OCI-LY7 (cell line): ENCODE results near the gene SCT. TPM values are rescaled to one million over a fixed set of nuclear protein-coding genes. Genes with fewer than 3 reads are reported as not detected.
A peak's percentile ranks its signal among the peaks of the same experiment; 100 is the strongest.

Experiments used
- BruUV-seq: library from RNA; stranded (reverse); fragments of 400-500 nt; replicated peaks from 2 replicates; lab custom pipeline; 2021; lab: Mats Ljungman, UMichigan
- CTCF ChIA-PET: fragments of 300-600 bp; sonication (Branson Sonifier 250); formaldehyde crosslinking; loops from one replicate; lab custom pipeline; 2022; ENCODE audit warnings: antibody characterized with exemption; ENCODE audit not compliant: unreplicated experiment; lab: Charles Lee
- POLR2A ChIA-PET: fragments of 300-600 bp; sonication (Branson Sonifier 250); formaldehyde crosslinking; loops from one replicate; lab custom pipeline; 2022; ENCODE audit warnings: antibody characterized with exemption; lab: Charles Lee
- DNase-seq: peaks from one replicate; pipeline ENCODE4 v3.0.0-alpha.2; 2015; ENCODE audit warnings: low spot score
- H2AFZ ChIP-seq: fragments of 200-600 bp; sonication (generic), shearing (Covaris generic); 2 replicates; pipeline ENCODE4 v1.6.1; 2014; ENCODE audit warnings: mild to moderate bottlenecking, antibody characterized with exemption, low read length, moderate library complexity
- H3K27ac ChIP-seq: fragments of 200-600 bp; sonication (generic); 2 replicates; pipeline ENCODE4 v1.5.1; 2014; ENCODE audit warnings: mixed run types, low read depth, mild to moderate bottlenecking, moderate library complexity, low read length, inconsistent platforms; ENCODE audit not compliant: poor library complexity, severe bottlenecking
- H3K36me3 ChIP-seq: fragments of 200-600 bp; sonication (generic); 2 replicates; pipeline ENCODE4 v1.6.1; 2014; ENCODE audit warnings: mild to moderate bottlenecking, antibody characterized with exemption, low read length, moderate library complexity, mixed read lengths; ENCODE audit not compliant: insufficient read depth
- H3K4me1 ChIP-seq: fragments of 200-600 bp; sonication (generic); 2 replicates; pipeline ENCODE4 v1.5.1; 2014; ENCODE audit warnings: mild to moderate bottlenecking, low read length; ENCODE audit not compliant: insufficient read depth, poor library complexity, severe bottlenecking
- H3K4me2 ChIP-seq: fragments of 200-600 bp; sonication (generic); 2 replicates; pipeline ENCODE4 v1.6.1; 2014; ENCODE audit warnings: mild to moderate bottlenecking, low read length
- H3K4me3 ChIP-seq: fragments of 200-600 bp; sonication (generic); 2 replicates; pipeline ENCODE4 v1.5.1; 2014; ENCODE audit warnings: mild to moderate bottlenecking, low read depth, low read length; ENCODE audit not compliant: poor library complexity, severe bottlenecking
- H3K79me2 ChIP-seq: fragments of 200-600 bp; sonication (generic); 2 replicates; pipeline ENCODE4 v1.6.1; 2016; ENCODE audit warnings: low read depth, mild to moderate bottlenecking, low read length, moderate library complexity, mixed read lengths; ENCODE audit not compliant: insufficient read depth
- H3K9me2 ChIP-seq: fragments of 200-600 bp; sonication (generic); 2 replicates; pipeline ENCODE4 v1.6.1; 2016; ENCODE audit warnings: mild to moderate bottlenecking, low read length, mixed read lengths; ENCODE audit not compliant: insufficient read depth
- H3K9me3 ChIP-seq: fragments of 200-600 bp; sonication (generic); 2 replicates; pipeline ENCODE4 v1.6.1; 2014; ENCODE audit warnings: mild to moderate bottlenecking, mixed run types, low read length, mixed read lengths
- H4K20me1 ChIP-seq: fragments of 200-600 bp; sonication (generic); 2 replicates; pipeline ENCODE4 v1.6.1; 2014; ENCODE audit warnings: mild to moderate bottlenecking, antibody characterized with exemption, low read length, moderate library complexity, mixed read lengths; ENCODE audit not compliant: insufficient read depth
- CTCF ChIP-seq: fragments of 200-600 bp; sonication (generic); conservative IDR thresholded peaks from 2 replicates; pipeline ENCODE4 v1.5.1; 2014; ENCODE audit warnings: mild to moderate bottlenecking, antibody characterized with exemption, low read length, moderate library complexity, mixed read lengths
- EZH2phosphoT487 ChIP-seq: fragments of 200-600 bp; sonication (generic); IDR thresholded peaks from 2 replicates; pipeline ENCODE4 v1.6.1; 2018; ENCODE audit warnings: low read depth, borderline replicate concordance, mild to moderate bottlenecking, mixed run types, antibody characterized with exemption, low read length, moderate library complexity, mixed read lengths
- intact Hi-C: fragments of 100-400 bp; cut with micrococcal nuclease; formaldehyde crosslinking; loops from one replicate; pipeline ENCODE4 v1.10.0; 2022; ENCODE audit not compliant: unreplicated experiment
- total RNA-seq, 2 experiments: library from RNA; depleted of rRNA in 1 of 2; stranded (reverse); fragments of >200 nt in 1 of 2; shearing (Covaris generic) in 1 of 2; gene quantifications; 2 replicates each; pipeline ENCODE4 v1.2.3, GENCODE V29; 2014 to 2022

Gene SCT
- total RNA-seq, 2 experiments from 2014 or later: not detected

GRCh38 chr11:617199-617911 is 9.6 kb downstream of the SCT start:
- H3K4me2 ChIP-seq: no peak overlapping the region
- TF ChIP-seq CTCF: no peak
- TF ChIP-seq EZH2phosphoT487: no peak
- H2AFZ ChIP-seq: no peak overlapping the region

GRCh38 chr11:616320-617198 is 10.4 kb downstream of the SCT start:
- H2AFZ ChIP-seq: no peak overlapping the region; the same call in 1 of the 2 replicates

More at GRCh38 chr11:617199-617911, 9.6 kb downstream of the SCT start:
- intact Hi-C loops: loop anchor here (5.0 kb wide), 1 partner anchor 40 kb away; the partner anchor contains the start of gene PHRF1
- 0 out of 2 replicates have a peak, but pooled peaks cover 3% of the 10 kb centered on the region for H4K20me1 ChIP-seq
- H3K79me2 ChIP-seq: no peaks in the 10 kb centered on the region
- no TSS peak for BruUV-seq
- DNase-seq: no peak
- no peak overlapping the region for H3K4me3 ChIP-seq
- H3K9me3 ChIP-seq: no peaks in the 10 kb centered on the region
- ChIA-PET CTCF (interaction anchor here (0.6 kb wide), 1 partner anchor 9 kb away, joined by 4 read pairs; no protein-coding TSS in a partner anchor), POLR2A (no interaction called here)
- H3K36me3 ChIP-seq: peaks cover 10% of the 10 kb centered on the region; the same call in 1 of the 2 replicates
- H3K9me2 ChIP-seq: no peaks in the 10 kb centered on the region
- no peak overlapping the region for H3K27ac ChIP-seq
- peaks cover 19% of the 10 kb centered on the region for H3K4me1 ChIP-seq

More at GRCh38 chr11:616320-617198, 10.4 kb downstream of the SCT start:
- H3K9me3 ChIP-seq: no peaks in the 10 kb centered on the region
- peak overlapping the region; percentile 65 for H3K4me3 ChIP-seq
- H4K20me1 ChIP-seq: 0 out of 2 replicates have a peak, but pooled peaks cover 3% of the 10 kb centered on the region
- no peaks in the 10 kb centered on the region for H3K79me2 ChIP-seq
- TF ChIP-seq EZH2phosphoT487: no peak
- TF ChIP-seq CTCF: no peak
- DNase-seq: no peak
- H3K9me2 ChIP-seq: no peaks in the 10 kb centered on the region
- peak overlapping the region; percentile 70 for H3K4me2 ChIP-seq
- peaks cover 19% of the 10 kb centered on the region for H3K4me1 ChIP-seq
- H3K36me3 ChIP-seq: peaks cover 18% of the 10 kb centered on the region; the same call in 1 of the 2 replicates
- ChIA-PET CTCF (interaction anchor here (0.6 kb wide), 1 partner anchor 8 kb away, joined by 4 read pairs; no protein-coding TSS in a partner anchor), POLR2A (no interaction called here)
- BruUV-seq: no TSS peak
- intact Hi-C loops: loop anchor here (5.0 kb wide), 1 partner anchor 39 kb away; the partner anchor contains the start of gene PHRF1
- peak overlapping the region; percentile 59 for H3K27ac ChIP-seq
